Lower leg skin (tissue), 4 donors: Measurements from ENCODE around the gene MED10. TPM values are rescaled to one million over a fixed set of nuclear protein-coding genes. Genes with fewer than 3 reads are reported as not detected.
"Not testable (repeated sequence)": the region's sequence is repeated elsewhere in the genome, so short reads cannot be mapped to it uniquely, and the experiment has no call there.

Experiments
- DNase-seq, 2 donors: peaks; one replicate each; pipeline ENCODE4 v3.0.0-alpha.2; 2019; ENCODE audit warnings: low spot score in 2 of 2
- H3K4me3 ChIP-seq: fragments of 200-600 bp; sonication (generic); 2 replicates; pipeline ENCODE4 v1.5.1; 2017; ENCODE audit warnings: mild to moderate bottlenecking, low read depth; ENCODE audit not compliant: poor library complexity, severe bottlenecking
- CTCF ChIP-seq, 3 donors: fragments of 450-650 bp; IDR thresholded peaks; one replicate each; pipeline ENCODE4 v1.5.1; 2016; ENCODE audit warnings: antibody characterized with exemption in 3 of 3, mild to moderate bottlenecking in 3 of 3, moderate library complexity in 2 of 3
- POLR2A ChIP-seq, 2 donors: fragments of 450-650 bp; IDR thresholded peaks; one replicate each; pipeline ENCODE4 v1.6.1; 2016 to 2017; ENCODE audit warnings: antibody characterized with exemption in 2 of 2, mild to moderate bottlenecking in 1 of 2, moderate library complexity in 1 of 2
- WGBS, 2 donors: methylation state at CpG; one replicate each; pipeline ENCODE4 v1.1.5; 2018; 5-methylcytosine and 5-hydroxymethylcytosine counted together
- intact Hi-C: fragments of 100-400 bp; cut with DNase I; formaldehyde crosslinking; loops from one replicate; pipeline ENCODE4 v1.15.0; 2023; ENCODE audit warnings: low total_unique reads
- total RNA-seq, 4 donors: library from RNA; depleted of rRNA; stranded (reverse); fragments of >200 nt; gene quantifications; one replicate each; pipeline ENCODE4 v1.1.0, GENCODE V29; 2016

The MED10 gene
- total RNA-seq, 4 donors from 2014 or later: 18.5 to 30.4 (median 24.9) TPM

DNA sequence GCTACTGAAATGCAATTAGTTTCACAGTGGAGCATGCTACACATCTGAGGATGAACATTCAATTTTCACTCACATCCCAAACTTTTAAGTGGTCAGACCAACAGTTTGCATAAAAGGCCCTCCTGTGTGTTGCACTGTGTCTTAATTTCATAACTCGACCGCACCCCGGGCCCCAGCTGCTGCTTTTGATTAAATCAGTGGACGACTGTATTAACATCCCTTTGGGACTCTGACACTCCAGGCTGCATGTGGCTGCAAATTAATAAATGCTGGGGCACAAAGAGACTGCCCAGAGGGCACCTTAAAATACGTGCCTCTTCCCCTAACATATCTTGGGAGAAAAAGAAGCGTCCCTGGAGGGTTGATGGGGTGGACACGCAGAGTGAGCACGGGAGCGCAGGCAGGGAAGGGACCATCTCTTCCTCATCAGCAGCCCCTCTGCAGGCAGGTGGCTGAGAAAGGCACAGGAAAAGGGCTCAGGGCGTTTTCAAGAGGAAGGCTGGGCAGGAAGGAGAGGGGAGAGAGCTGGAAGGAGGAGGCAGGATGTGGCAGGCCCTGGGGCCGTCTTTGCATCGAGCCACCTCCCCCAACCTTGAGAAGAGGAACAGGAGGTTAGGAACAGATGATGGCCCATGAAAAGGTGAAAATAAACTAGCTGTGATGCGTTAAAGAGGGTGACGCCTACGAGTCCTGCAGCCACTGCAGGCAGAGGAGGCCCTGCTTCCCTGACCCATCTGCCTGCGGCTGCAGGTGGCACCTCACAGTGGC is 18.6 kb downstream of the MED10 start:
- 51 to 55% methylated on average over 16 of the region's 16 CpGs for WGBS, 2 donors
- intact Hi-C loops: no loop called here
- TF ChIP-seq CTCF (IDR thresholded peaks at IDR 0.05) (no peak), POLR2A (IDR thresholded peaks at IDR 0.05) (no peak)
- H3K4me3 ChIP-seq: no peak overlapping the region
- peak in 1 of 2 donors; percentile 58 for DNase-seq

DNA sequence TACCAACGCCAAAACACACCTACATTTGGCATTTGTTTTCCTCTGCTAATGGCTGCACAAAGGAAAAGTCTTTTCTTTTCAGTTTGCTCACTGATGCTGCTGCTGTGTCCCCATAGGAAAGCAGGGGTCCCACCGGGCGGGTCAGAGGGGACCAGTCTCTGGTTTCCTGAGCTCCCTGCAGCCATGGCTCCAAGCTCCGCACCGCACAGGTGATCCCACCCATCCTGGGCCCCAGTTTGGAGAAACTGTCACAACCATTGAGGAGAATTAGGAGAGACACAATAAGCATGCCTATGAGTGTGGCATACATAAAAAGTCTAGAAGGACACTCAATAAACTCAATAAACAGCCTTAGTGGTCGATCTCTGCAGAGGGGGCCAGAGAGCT is 19.9 kb downstream of the MED10 start:
- DNase-seq: peak in 1 of 2 donors; percentile 32
- no peak for TF ChIP-seq POLR2A (IDR thresholded peaks at IDR 0.05)
- TF ChIP-seq CTCF (IDR thresholded peaks at IDR 0.05): no peak
- 92 to 95% methylated on average over 6 of the region's 6 CpGs for WGBS, 2 donors
- intact Hi-C loops: no loop called here
- H3K4me3 ChIP-seq: no peak overlapping the region

DNA sequence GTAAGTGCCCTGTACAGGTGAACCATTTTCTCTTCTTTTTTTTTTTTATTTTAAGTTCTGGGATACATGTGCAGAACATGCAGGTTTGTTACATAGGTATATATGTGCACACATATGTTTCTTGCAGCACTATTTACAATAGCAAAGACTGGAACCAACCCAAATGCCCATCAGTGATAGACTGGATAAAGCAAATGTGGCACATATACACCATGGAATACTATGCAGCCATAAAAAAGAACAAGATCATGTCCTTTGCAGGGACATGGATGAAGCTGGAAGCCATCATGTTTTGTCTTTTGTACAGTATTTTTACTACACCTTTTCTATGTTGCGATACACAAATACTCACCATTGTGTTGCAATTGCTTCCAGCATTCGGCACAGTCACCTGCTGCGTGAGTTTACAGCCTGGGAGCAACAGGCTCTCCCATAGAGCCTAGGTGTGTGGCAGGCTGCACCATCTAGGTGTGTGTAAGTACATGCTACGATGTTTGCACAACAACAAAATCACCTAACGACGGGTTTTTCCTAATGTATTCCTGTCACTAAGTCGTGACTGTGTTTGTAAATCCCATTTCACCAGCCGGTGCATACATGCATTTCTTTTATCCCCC is 20.4 kb downstream of the MED10 start:
- intact Hi-C loops, DNase-seq, H3K4me3 ChIP-seq: not testable (repeated sequence)
- WGBS, 2 donors: 88 to 92% methylated on average over 8 of the region's 8 CpGs

DNA sequence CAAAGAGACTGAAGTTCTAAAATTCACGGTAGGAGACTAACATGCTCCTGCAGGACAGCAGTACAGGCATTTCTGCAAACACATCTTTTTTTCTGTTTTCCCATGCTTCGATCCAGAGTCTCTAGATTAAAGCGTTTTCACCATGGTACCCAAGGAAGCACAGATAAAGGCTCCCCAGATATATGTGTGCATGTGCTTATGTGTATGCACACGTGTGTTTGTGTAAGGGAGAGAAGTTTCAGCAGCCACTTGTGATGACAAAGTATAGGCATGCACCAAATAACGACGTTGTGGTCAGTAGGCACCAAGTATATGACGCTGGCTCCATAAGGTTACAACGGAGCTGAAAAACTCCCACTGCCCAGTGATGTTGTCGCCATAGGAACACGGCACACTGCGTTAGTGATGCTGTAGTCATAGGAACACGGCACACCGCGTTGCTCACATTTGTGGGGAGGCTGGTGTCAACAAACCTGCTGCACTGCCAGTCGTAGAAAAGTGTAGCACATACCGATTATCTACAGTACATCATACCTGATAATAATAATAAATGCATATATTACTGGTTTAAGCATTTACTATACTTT is 21.7 kb downstream of the MED10 start:
- DNase-seq: peak in 1 of 2 donors; percentile 32

GRCh38 chr5:6355294-6355693 is 23.1 kb downstream of the MED10 start:
- intact Hi-C loops: no loop called here
- TF ChIP-seq POLR2A (IDR thresholded peaks at IDR 0.05) (no peak), CTCF (IDR thresholded peaks at IDR 0.05) (no peak)
- WGBS, 2 donors: 71 to 80% methylated on average over 6 of the region's 6 CpGs
- H3K4me3 ChIP-seq: no peak overlapping the region
- DNase-seq: no peak

More for the DNA sequence above, 21.7 kb downstream of the MED10 start:
- no peak overlapping the region for H3K4me3 ChIP-seq
- 89 to 95% methylated on average over 16 of the region's 16 CpGs for WGBS, 2 donors
- no peak for TF ChIP-seq CTCF (IDR thresholded peaks at IDR 0.05)
- intact Hi-C loops: no loop called here

GRCh38 chr5:6354848-6355247 is 23.5 kb downstream of the MED10 start:
- H3K4me3 ChIP-seq: no peak overlapping the region
- TF ChIP-seq POLR2A (IDR thresholded peaks at IDR 0.05) (no peak), CTCF (IDR thresholded peaks at IDR 0.05) (no peak)
- 65 to 71% methylated on average over 3 of the region's 3 CpGs for WGBS, 2 donors
- no peak for DNase-seq
- intact Hi-C loops: no loop called here
